OCI-LY7 (cell line): ENCODE data around the gene ING2. TPM values are rescaled to one million over a fixed set of nuclear protein-coding genes. Genes with fewer than 3 reads are reported as not detected.

Experiments used
- Bru-seq: library from RNA; stranded (reverse); fragments of 400-500 nt; gene quantifications from one replicate; lab custom pipeline; 2021; lab: Mats Ljungman, UMichigan
- BruChase-seq, 2 experiments: library from RNA; stranded (reverse); fragments of 400-500 nt; gene quantifications; one replicate each; lab custom pipeline; 2021; lab: Mats Ljungman, UMichigan
- BruUV-seq: library from RNA; stranded (reverse); fragments of 400-500 nt; replicated peaks from 2 replicates; lab custom pipeline; 2021; lab: Mats Ljungman, UMichigan
- CTCF ChIA-PET: fragments of 300-600 bp; sonication (Branson Sonifier 250); formaldehyde crosslinking; loops from one replicate; lab custom pipeline; 2022; ENCODE audit warnings: antibody characterized with exemption; ENCODE audit not compliant: unreplicated experiment; lab: Charles Lee
- POLR2A ChIA-PET: fragments of 300-600 bp; sonication (Branson Sonifier 250); formaldehyde crosslinking; loops from one replicate; lab custom pipeline; 2022; ENCODE audit warnings: antibody characterized with exemption; lab: Charles Lee
- DNase-seq: peaks from one replicate; pipeline ENCODE4 v3.0.0-alpha.2; 2015; ENCODE audit warnings: low spot score
- H2AFZ ChIP-seq: fragments of 200-600 bp; sonication (generic), shearing (Covaris generic); 2 replicates; pipeline ENCODE4 v1.6.1; 2014; ENCODE audit warnings: mild to moderate bottlenecking, antibody characterized with exemption, low read length, moderate library complexity
- H3K27ac ChIP-seq: fragments of 200-600 bp; sonication (generic); 2 replicates; pipeline ENCODE4 v1.5.1; 2014; ENCODE audit warnings: mixed run types, low read depth, mild to moderate bottlenecking, moderate library complexity, low read length, inconsistent platforms; ENCODE audit not compliant: poor library complexity, severe bottlenecking
- H3K36me3 ChIP-seq: fragments of 200-600 bp; sonication (generic); 2 replicates; pipeline ENCODE4 v1.6.1; 2014; ENCODE audit warnings: mild to moderate bottlenecking, antibody characterized with exemption, low read length, moderate library complexity, mixed read lengths; ENCODE audit not compliant: insufficient read depth
- H3K4me1 ChIP-seq: fragments of 200-600 bp; sonication (generic); 2 replicates; pipeline ENCODE4 v1.5.1; 2014; ENCODE audit warnings: mild to moderate bottlenecking, low read length; ENCODE audit not compliant: insufficient read depth, poor library complexity, severe bottlenecking
- H3K4me2 ChIP-seq: fragments of 200-600 bp; sonication (generic); 2 replicates; pipeline ENCODE4 v1.6.1; 2014; ENCODE audit warnings: mild to moderate bottlenecking, low read length
- H3K4me3 ChIP-seq: fragments of 200-600 bp; sonication (generic); 2 replicates; pipeline ENCODE4 v1.5.1; 2014; ENCODE audit warnings: mild to moderate bottlenecking, low read depth, low read length; ENCODE audit not compliant: poor library complexity, severe bottlenecking
- H3K79me2 ChIP-seq: fragments of 200-600 bp; sonication (generic); 2 replicates; pipeline ENCODE4 v1.6.1; 2016; ENCODE audit warnings: low read depth, mild to moderate bottlenecking, low read length, moderate library complexity, mixed read lengths; ENCODE audit not compliant: insufficient read depth
- H3K9me2 ChIP-seq: fragments of 200-600 bp; sonication (generic); 2 replicates; pipeline ENCODE4 v1.6.1; 2016; ENCODE audit warnings: mild to moderate bottlenecking, low read length, mixed read lengths; ENCODE audit not compliant: insufficient read depth
- H3K9me3 ChIP-seq: fragments of 200-600 bp; sonication (generic); 2 replicates; pipeline ENCODE4 v1.6.1; 2014; ENCODE audit warnings: mild to moderate bottlenecking, mixed run types, low read length, mixed read lengths
- H4K20me1 ChIP-seq: fragments of 200-600 bp; sonication (generic); 2 replicates; pipeline ENCODE4 v1.6.1; 2014; ENCODE audit warnings: mild to moderate bottlenecking, antibody characterized with exemption, low read length, moderate library complexity, mixed read lengths; ENCODE audit not compliant: insufficient read depth
- EZH2phosphoT487 ChIP-seq: fragments of 200-600 bp; sonication (generic); IDR thresholded peaks from 2 replicates; pipeline ENCODE4 v1.6.1; 2018; ENCODE audit warnings: low read depth, borderline replicate concordance, mild to moderate bottlenecking, mixed run types, antibody characterized with exemption, low read length, moderate library complexity, mixed read lengths
- intact Hi-C: fragments of 100-400 bp; cut with micrococcal nuclease; formaldehyde crosslinking; loops from one replicate; pipeline ENCODE4 v1.10.0; 2022; ENCODE audit not compliant: unreplicated experiment
- long read RNA-seq: library from polyadenylated mRNA; stranded (forward); transcript quantifications from one replicate; pipeline ENCODE4 v2.0.0, GENCODE V29; 2022
- total RNA-seq, 2 experiments: library from RNA; depleted of rRNA in 1 of 2; stranded (reverse); fragments of >200 nt in 1 of 2; shearing (Covaris generic) in 1 of 2; gene quantifications; 2 replicates each; pipeline ENCODE4 v1.2.3, GENCODE V29; 2014 to 2022
- TF ChIP-seq, protein P1 (sequence below): fragments of 200-600 bp; sonication (generic); conservative IDR thresholded peaks from 2 replicates; pipeline ENCODE4 v1.5.1; 2014; ENCODE audit warnings: mild to moderate bottlenecking, antibody characterized with exemption, low read length, moderate library complexity, mixed read lengths

Gene ING2, protein sequence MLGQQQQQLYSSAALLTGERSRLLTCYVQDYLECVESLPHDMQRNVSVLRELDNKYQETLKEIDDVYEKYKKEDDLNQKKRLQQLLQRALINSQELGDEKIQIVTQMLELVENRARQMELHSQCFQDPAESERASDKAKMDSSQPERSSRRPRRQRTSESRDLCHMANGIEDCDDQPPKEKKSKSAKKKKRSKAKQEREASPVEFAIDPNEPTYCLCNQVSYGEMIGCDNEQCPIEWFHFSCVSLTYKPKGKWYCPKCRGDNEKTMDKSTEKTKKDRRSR
- total RNA-seq (2014; rRNA removed; shearing (Covaris generic)) (23.3 and 27.0 TPM in 2 replicates), total RNA-seq (2022) (25.9 and 26.0 TPM in 2 replicates), Bru-seq, nascent RNA (percentile 77 among the genes with signal in this experiment), BruChase-seq, experiment 1, labeled RNA remaining after a 6-hour chase (percentile 63 among the genes with signal in this experiment), BruChase-seq, experiment 2, labeled RNA remaining after a 2-hour chase (percentile 83 among the genes with signal in this experiment)
- long read RNA-seq, transcript ING2-201 (2 exons, 1,189 nt), result major isoform, 85 of 107 reads
- long read RNA-seq, partial matches to known transcripts, result 0 of 107 reads
- long read RNA-seq, other reads (novel, unspliced or antisense), result 21 of 107 reads

DNA sequence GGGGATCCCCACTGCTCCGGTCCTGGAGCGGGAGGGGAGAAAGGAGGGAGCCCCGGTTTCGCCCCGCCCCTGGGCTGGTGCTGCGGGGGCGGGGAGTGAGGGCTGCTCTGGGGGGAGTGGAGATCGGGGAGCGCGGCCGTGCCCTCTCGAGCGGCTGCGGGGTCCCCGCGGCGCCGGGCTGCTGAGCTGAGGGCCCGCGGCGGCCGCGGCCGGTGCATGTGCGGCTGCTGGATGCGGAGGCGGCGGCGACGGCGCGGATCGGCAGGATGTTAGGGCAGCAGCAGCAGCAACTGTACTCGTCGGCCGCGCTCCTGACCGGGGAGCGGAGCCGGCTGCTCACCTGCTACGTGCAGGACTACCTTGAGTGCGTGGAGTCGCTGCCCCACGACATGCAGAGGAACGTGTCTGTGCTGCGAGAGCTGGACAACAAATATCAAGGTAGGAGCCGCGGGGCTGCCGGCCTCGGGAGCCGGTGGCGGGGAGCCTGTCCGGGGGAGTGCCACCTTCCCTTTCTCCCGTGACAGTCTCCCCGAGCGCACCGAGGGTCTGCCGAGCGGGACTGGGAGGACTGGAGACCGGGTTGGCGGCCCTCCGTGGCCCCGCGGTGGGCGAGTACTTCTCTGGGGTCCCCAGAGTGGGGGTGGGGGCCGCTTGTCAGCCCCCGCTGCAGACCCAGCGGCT lies at the start of gene ING2:
ING2 (plus strand) TSS at position 129 of the 681 bp plus-strand sequence; CDS start at position 267, 138 bp downstream.
- CTCF ChIA-PET, result no interaction called here
- Histone ChIP-seq H3K4me1 (peaks cover 23% of the 10 kb centered on the region), H3K4me3 (peak within 1 kb of the TSS; percentile 100), H3K9me2 (no peaks in the 10 kb centered on the region), H2AFZ (peak within 1 kb of the TSS; percentile 89), H4K20me1 (peaks cover 13% of the 10 kb centered on the region; the same call in 1 of the 2 replicates), H3K79me2 (peaks cover 56% of the 10 kb centered on the region), H3K27ac (peak within 1 kb of the TSS; percentile 89), H3K36me3 (peaks cover 1% of the 10 kb centered on the region), H3K9me3 (no peaks in the 10 kb centered on the region), H3K4me2 (peak within 1 kb of the TSS; percentile 98)
- intact Hi-C loops, result loop anchor here (1.0 to 10.0 kb wide), 7 partner anchors 61 to 1227 kb away; partner anchors contain the start of genes CDKN2AIP, CENPU, DCTD and IRF2
- DNase-seq, result no peak
- TF ChIP-seq, protein P1, sequence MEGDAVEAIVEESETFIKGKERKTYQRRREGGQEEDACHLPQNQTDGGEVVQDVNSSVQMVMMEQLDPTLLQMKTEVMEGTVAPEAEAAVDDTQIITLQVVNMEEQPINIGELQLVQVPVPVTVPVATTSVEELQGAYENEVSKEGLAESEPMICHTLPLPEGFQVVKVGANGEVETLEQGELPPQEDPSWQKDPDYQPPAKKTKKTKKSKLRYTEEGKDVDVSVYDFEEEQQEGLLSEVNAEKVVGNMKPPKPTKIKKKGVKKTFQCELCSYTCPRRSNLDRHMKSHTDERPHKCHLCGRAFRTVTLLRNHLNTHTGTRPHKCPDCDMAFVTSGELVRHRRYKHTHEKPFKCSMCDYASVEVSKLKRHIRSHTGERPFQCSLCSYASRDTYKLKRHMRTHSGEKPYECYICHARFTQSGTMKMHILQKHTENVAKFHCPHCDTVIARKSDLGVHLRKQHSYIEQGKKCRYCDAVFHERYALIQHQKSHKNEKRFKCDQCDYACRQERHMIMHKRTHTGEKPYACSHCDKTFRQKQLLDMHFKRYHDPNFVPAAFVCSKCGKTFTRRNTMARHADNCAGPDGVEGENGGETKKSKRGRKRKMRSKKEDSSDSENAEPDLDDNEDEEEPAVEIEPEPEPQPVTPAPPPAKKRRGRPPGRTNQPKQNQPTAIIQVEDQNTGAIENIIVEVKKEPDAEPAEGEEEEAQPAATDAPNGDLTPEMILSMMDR, result no peak
- no peak for TF ChIP-seq EZH2phosphoT487
- POLR2A ChIA-PET, result interaction anchor here (0.6 to 1.9 kb wide), 4 partner anchors 12 to 152 kb away, joined by 3 to 5 read pairs (median 4); no protein-coding TSS in a partner anchor
- no TSS peak for BruUV-seq

DNA sequence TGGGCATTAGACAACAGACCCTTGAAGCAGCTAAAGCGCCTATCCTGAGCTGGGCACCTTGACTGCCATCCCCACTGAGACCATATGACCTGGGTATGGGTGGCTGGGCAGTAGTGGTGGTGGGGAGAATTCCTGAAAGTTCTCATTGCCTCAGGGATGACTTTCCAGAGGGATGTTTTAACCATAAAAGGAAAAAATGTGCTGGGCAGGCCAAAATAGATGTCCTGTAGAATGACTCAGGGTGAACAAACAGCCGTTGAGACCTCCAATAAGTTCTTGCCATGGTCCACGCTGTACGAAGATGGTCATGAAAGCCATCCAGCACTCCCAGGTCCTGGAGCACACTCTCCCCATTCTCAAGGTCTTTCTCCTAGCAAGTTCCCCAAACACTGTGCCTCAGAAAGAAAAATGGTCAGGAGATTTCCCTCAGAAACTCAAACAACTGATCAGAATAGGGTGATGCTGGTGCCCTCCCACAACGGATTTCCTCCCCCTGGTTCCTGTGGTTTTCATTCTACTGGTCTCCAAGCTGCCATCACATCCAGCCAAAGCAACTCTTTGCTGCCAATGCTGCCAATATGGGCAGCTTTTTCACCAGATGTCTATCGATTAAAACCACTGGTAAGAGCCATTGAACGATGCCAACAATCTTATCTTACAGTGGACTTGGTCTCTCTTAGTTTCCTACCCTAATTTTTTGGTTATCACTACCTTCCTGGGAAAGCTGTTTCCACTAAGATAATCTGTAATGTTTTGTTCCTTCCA lies 49.2 kb upstream of the ING2 start:
- no peak for DNase-seq

More for the DNA sequence above, 49.2 kb upstream of the ING2 start:
- H3K4me1 ChIP-seq, result no peaks in the 10 kb centered on the region
- H2AFZ ChIP-seq, result no peak overlapping the region
- H3K4me2 ChIP-seq, result no peak overlapping the region
- TF ChIP-seq, protein P1, result no peak
- no peak for TF ChIP-seq EZH2phosphoT487
- H3K27ac ChIP-seq, result no peak overlapping the region
- H3K36me3 ChIP-seq, result peaks cover 50% of the 10 kb centered on the region
- no TSS peak for BruUV-seq
- no peaks in the 10 kb centered on the region for H4K20me1 ChIP-seq
- no peak overlapping the region for H3K4me3 ChIP-seq
- H3K79me2 ChIP-seq, result no peaks in the 10 kb centered on the region
- CTCF ChIA-PET, result interaction anchor here (1.1 kb wide), 1 partner anchor 14 kb away, joined by 3 read pairs; no protein-coding TSS in a partner anchor
- H3K9me2 ChIP-seq, result no peaks in the 10 kb centered on the region
- intact Hi-C loops, result no loop called here
- no peaks in the 10 kb centered on the region for H3K9me3 ChIP-seq
- POLR2A ChIA-PET, result no interaction called here
